Activated T-cell treated with anti-CD3 and anti-CD28 coated beads, Interleukin-2, amount 50 U/mL, for 72 hours (primary cell): ENCODE data around the gene SQSTM1. TPM values are rescaled to one million over a fixed set of nuclear protein-coding genes. Genes with fewer than 3 reads are reported as not detected.

Experiments used
- ATAC-seq, 2 donors: fragments of 150-1000 bp; cut with Tn5 transposase; replicated peaks in 1 of 2; 2 replicates each; pipeline ENCODE4 v1.10.0; 2021; ENCODE audit warnings: moderate library complexity in 2 of 2, mild to moderate bottlenecking in 1 of 2
- DNase-seq, 2 donors: peaks; one replicate each; pipeline ENCODE4 v3.0.0; 2021 to 2022; ENCODE audit warnings: mixed read lengths in 1 of 2
- H3K27ac Mint-ChIP-seq: one replicate; pipeline ENCODE4 v1.8.0; 2022; ENCODE audit warnings: mild to moderate bottlenecking, moderate library complexity, mixed read lengths
- H3K27me3 Mint-ChIP-seq: one replicate; pipeline ENCODE4 v1.8.0; 2022; ENCODE audit warnings: low read depth, mixed read lengths
- H3K36me3 Mint-ChIP-seq, 2 donors: one replicate each; pipeline ENCODE4 v1.8.0; 2022; ENCODE audit warnings: mixed read lengths in 2 of 2, mild to moderate bottlenecking in 1 of 2; ENCODE audit not compliant: insufficient read depth in 2 of 2
- H3K4me1 Mint-ChIP-seq: one replicate; pipeline ENCODE4 v1.8.0; 2022; ENCODE audit warnings: low read depth, mixed read lengths
- H3K4me3 Mint-ChIP-seq, 2 donors: one replicate each; pipeline ENCODE4 v1.8.0; 2022; ENCODE audit warnings: mild to moderate bottlenecking in 2 of 2, mixed read lengths in 2 of 2, moderate library complexity in 2 of 2
- H3K9me3 Mint-ChIP-seq, 2 donors: one replicate each; pipeline ENCODE4 v1.8.0; 2022; ENCODE audit warnings: mixed read lengths in 2 of 2
- total RNA-seq, 2 donors: library from RNA; stranded (reverse); gene quantifications; one replicate each; pipeline ENCODE4 v1.2.3, GENCODE V29; 2022

SQSTM1 gene
- total RNA-seq, 2 donors from 2014 or later, result 213 to 226 TPM

GRCh38 chr5:179882338-179882737 lies 61.6 kb downstream of the SQSTM1 start:
- H3K27ac Mint-ChIP-seq, result no peak overlapping the region
- ATAC-seq (no peak), DNase-seq (no peak)
- H3K36me3 Mint-ChIP-seq, result peaks cover 25 to 38% of the 10 kb centered on the region in 2 donors
- H3K4me1 Mint-ChIP-seq, result no peaks in the 10 kb centered on the region
- no peak overlapping the region for H3K4me3 Mint-ChIP-seq
- no peaks in the 10 kb centered on the region for H3K27me3 Mint-ChIP-seq
- peaks cover 7 to 9% of the 10 kb centered on the region in 2 donors for H3K9me3 Mint-ChIP-seq

GRCh38 chr5:179883163-179883562 lies 62.5 kb downstream of the SQSTM1 start:
- DNase-seq, result no peak
- Mint-ChIP-seq H3K36me3 (peaks cover 28 to 37% of the 10 kb centered on the region in 2 donors), H3K27me3 (no peaks in the 10 kb centered on the region), H3K27ac (peak overlapping the region; percentile 83), H3K9me3 (peaks cover 7 to 9% of the 10 kb centered on the region in 2 donors), H3K4me3 (no peak overlapping the region), H3K4me1 (no peaks in the 10 kb centered on the region)
- ATAC-seq, result no peak

GRCh38 chr5:179885491-179886090 lies 64.9 kb downstream of the SQSTM1 start:
- no peak for DNase-seq
- H3K9me3 Mint-ChIP-seq, result peaks cover 7 to 9% of the 10 kb centered on the region in 2 donors
- H3K36me3 Mint-ChIP-seq, result peaks cover 30 to 43% of the 10 kb centered on the region in 2 donors
- no peak for ATAC-seq
- no peak overlapping the region for H3K27ac Mint-ChIP-seq
- no peaks in the 10 kb centered on the region for H3K4me1 Mint-ChIP-seq
- no peaks in the 10 kb centered on the region for H3K27me3 Mint-ChIP-seq
- no peak overlapping the region for H3K4me3 Mint-ChIP-seq

- Mint-ChIP-seq H3K27ac (no peak overlapping the region), H3K9me3 (peaks cover 7 to 9% of the 10 kb centered on the region in 2 donors), H3K4me1 (no peaks in the 10 kb centered on the region), H3K4me3 (no peak overlapping the region), H3K36me3 (peaks cover 30 to 43% of the 10 kb centered on the region in 2 donors), H3K27me3 (no peaks in the 10 kb centered on the region)
- DNase-seq (no peak), ATAC-seq (no peak)
These were observed 65.6 kb downstream of the SQSTM1 start for GRCh38 chr5:179886190-179886911.

- peaks cover 30 to 42% of the 10 kb centered on the region in 2 donors for H3K36me3 Mint-ChIP-seq
- ATAC-seq, result no peak
- no peak for DNase-seq
These were observed 66.4 kb downstream of the SQSTM1 start for GRCh38 chr5:179887095-179887494.

More at GRCh38 chr5:179887095-179887494, 66.4 kb downstream of the SQSTM1 start:
- H3K4me3 Mint-ChIP-seq, result no peak overlapping the region
- no peaks in the 10 kb centered on the region for H3K27me3 Mint-ChIP-seq
- H3K27ac Mint-ChIP-seq, result no peak overlapping the region
- no peaks in the 10 kb centered on the region for H3K4me1 Mint-ChIP-seq
- H3K9me3 Mint-ChIP-seq, result peaks cover 7 to 9% of the 10 kb centered on the region in 2 donors

Other genes starting within 250 kb of the SQSTM1 start
- 100 to 1,000 TPM; 805 to 958 TPM for gene HNRNPH1, start 197.2 kb upstream of the SQSTM1 start, total RNA-seq
- gene CBY3, start 139.9 kb upstream of the SQSTM1 start, total RNA-seq, result under 1 TPM in 1 of 2 donors, not detected in 1; 0.44 TPM
- 100 to 1,000 TPM; 572 to 714 TPM for gene CANX, start 121.9 kb upstream of the SQSTM1 start, total RNA-seq
- 10 to 100 TPM; 26.9 to 28.0 TPM for gene MAML1, start 88.1 kb upstream of the SQSTM1 start, total RNA-seq
- 1 to 10 TPM; 1.5 TPM for gene LTC4S, start 26.9 kb upstream of the SQSTM1 start, total RNA-seq
- gene MGAT4B, start 14.0 kb upstream of the SQSTM1 start, total RNA-seq, result 100 to 1,000 TPM; 101 to 108 TPM
- gene MRNIP, start 37.9 kb downstream of the SQSTM1 start, total RNA-seq, result 10 to 100 TPM; 26.4 to 33.3 TPM
- gene TBC1D9B, start 87.0 kb downstream of the SQSTM1 start, total RNA-seq, result 10 to 100 TPM; 62.5 to 72.3 TPM